ENCODE measurements around the gene GAGE10.

GRCh38 chrX:49284212-49284611 is 19.2 kb upstream of the GAGE10 start:
- TF ChIP-seq CTCF (IDR thresholded peaks at IDR 0.05) (no peak), POLR2A (IDR thresholded peaks at IDR 0.05) (no peak)

Measured in heart left ventricle (tissue), 13 donors.